Smooth muscle cell (in vitro differentiated cells): ENCODE data around the gene TNFSF4. TPM values are rescaled to one million over a fixed set of nuclear protein-coding genes. Genes with fewer than 3 reads are reported as not detected.

ENCODE experiments used
- DNase-seq: peaks from one replicate; lab custom pipeline; 2025; ENCODE audit not compliant: unreplicated experiment; lab: John Stamatoyannopoulos, UW
- H2AFZ ChIP-seq: fragments of 200-600 bp; sonication (generic); 2 replicates; pipeline ENCODE4 v1.6.0; 2016; ENCODE audit warnings: antibody characterized with exemption, low read depth, mild to moderate bottlenecking
- H3F3A ChIP-seq: fragments of 200-600 bp; sonication (generic); 2 replicates; pipeline ENCODE4 v1.6.0; 2017; ENCODE audit warnings: antibody characterized with exemption, low read depth
- H3K27ac ChIP-seq: fragments of 200-600 bp; sonication (generic); 2 replicates; pipeline ENCODE4 v1.5.1; 2016; ENCODE audit warnings: low read depth, mild to moderate bottlenecking
- H3K27me3 ChIP-seq: fragments of 200-600 bp; sonication (generic); 2 replicates; pipeline ENCODE4 v1.6.1; 2016; ENCODE audit warnings: low read depth, mild to moderate bottlenecking
- H3K36me3 ChIP-seq: fragments of 200-600 bp; sonication (generic); 2 replicates; pipeline ENCODE4 v1.5.1; 2016; ENCODE audit warnings: low read depth
- H3K4me1 ChIP-seq: fragments of 200-600 bp; sonication (generic); 2 replicates; pipeline ENCODE4 v1.5.1; 2016; ENCODE audit warnings: low read depth
- H3K4me2 ChIP-seq: fragments of 200-600 bp; sonication (generic); 2 replicates; pipeline ENCODE4 v1.6.0; 2016; ENCODE audit warnings: mild to moderate bottlenecking
- H3K4me3 ChIP-seq: fragments of 200-600 bp; sonication (generic); 2 replicates; pipeline ENCODE4 v1.5.1; 2016; ENCODE audit warnings: mild to moderate bottlenecking
- H3K79me2 ChIP-seq: fragments of 200-600 bp; sonication (generic); 2 replicates; pipeline ENCODE4 v1.6.0; 2016; ENCODE audit warnings: low read depth, mild to moderate bottlenecking
- H3K9ac ChIP-seq: fragments of 200-600 bp; sonication (generic); 2 replicates; pipeline ENCODE4 v1.6.0; 2016; ENCODE audit warnings: low read depth
- H3K9me3 ChIP-seq: fragments of 200-600 bp; sonication (generic); replicated peaks from 2 replicates; pipeline ENCODE4 v1.5.1; 2016; ENCODE audit warnings: low read depth
- H4K20me1 ChIP-seq: fragments of 200-600 bp; sonication (generic); 2 replicates; pipeline ENCODE4 v1.6.0; 2016; ENCODE audit warnings: low read depth
- WGBS: methylation state at CpG from one replicate; pipeline ENCODE4 v1.1.7; 2016; ENCODE audit warnings: low lambda C conversion rate; 5-methylcytosine and 5-hydroxymethylcytosine counted together
- polyA plus RNA-seq: library from polyadenylated mRNA; unstranded; fragments of >200 nt; fragmentation: Nextera tagmentation; extraction: Ambion mirVana; gene quantifications from 2 replicates; pipeline ENCODE4 v1.2.1, GENCODE V29; 2016
- total RNA-seq: library from RNA; depleted of rRNA; stranded (reverse); fragments of >200 nt; gene quantifications from 2 replicates; pipeline ENCODE4 v1.2.3, GENCODE V29; 2014
- TF ChIP-seq, protein P1 (sequence below): fragments of 200-600 bp; sonication (generic); IDR thresholded peaks from 2 replicates; pipeline ENCODE4 v1.5.1; 2017; ENCODE audit warnings: borderline replicate concordance, mild to moderate bottlenecking, antibody characterized with exemption; ENCODE audit not compliant: insufficient read depth, poor library complexity, severe bottlenecking

TNFSF4 gene
- total and polyA plus RNA-seq, 2 experiments from 2014 or later = 1.0 to 4.5 TPM

GRCh38 chr1:173153503-173153902 is 53.6 kb downstream of the TNFSF4 start:
- no peak overlapping the region for H3K4me3 ChIP-seq
- H3F3A ChIP-seq = no peaks in the 10 kb centered on the region
- H3K4me2 ChIP-seq = no peak overlapping the region
- H3K27me3 ChIP-seq = no peaks in the 10 kb centered on the region
- H3K79me2 ChIP-seq = no peaks in the 10 kb centered on the region
- H3K27ac ChIP-seq = no peak overlapping the region
- no peaks in the 10 kb centered on the region for H3K4me1 ChIP-seq
- TF ChIP-seq, protein P1, sequence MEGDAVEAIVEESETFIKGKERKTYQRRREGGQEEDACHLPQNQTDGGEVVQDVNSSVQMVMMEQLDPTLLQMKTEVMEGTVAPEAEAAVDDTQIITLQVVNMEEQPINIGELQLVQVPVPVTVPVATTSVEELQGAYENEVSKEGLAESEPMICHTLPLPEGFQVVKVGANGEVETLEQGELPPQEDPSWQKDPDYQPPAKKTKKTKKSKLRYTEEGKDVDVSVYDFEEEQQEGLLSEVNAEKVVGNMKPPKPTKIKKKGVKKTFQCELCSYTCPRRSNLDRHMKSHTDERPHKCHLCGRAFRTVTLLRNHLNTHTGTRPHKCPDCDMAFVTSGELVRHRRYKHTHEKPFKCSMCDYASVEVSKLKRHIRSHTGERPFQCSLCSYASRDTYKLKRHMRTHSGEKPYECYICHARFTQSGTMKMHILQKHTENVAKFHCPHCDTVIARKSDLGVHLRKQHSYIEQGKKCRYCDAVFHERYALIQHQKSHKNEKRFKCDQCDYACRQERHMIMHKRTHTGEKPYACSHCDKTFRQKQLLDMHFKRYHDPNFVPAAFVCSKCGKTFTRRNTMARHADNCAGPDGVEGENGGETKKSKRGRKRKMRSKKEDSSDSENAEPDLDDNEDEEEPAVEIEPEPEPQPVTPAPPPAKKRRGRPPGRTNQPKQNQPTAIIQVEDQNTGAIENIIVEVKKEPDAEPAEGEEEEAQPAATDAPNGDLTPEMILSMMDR = no peak
- 92% methylated on average over 4 of the region's 4 CpGs for WGBS
- no peak overlapping the region for H2AFZ ChIP-seq
- no peaks in the 10 kb centered on the region for H3K9me3 ChIP-seq
- no peak overlapping the region for H3K9ac ChIP-seq
- no peak for DNase-seq
- H3K36me3 ChIP-seq = no peaks in the 10 kb centered on the region
- H4K20me1 ChIP-seq = no peaks in the 10 kb centered on the region

DNA sequence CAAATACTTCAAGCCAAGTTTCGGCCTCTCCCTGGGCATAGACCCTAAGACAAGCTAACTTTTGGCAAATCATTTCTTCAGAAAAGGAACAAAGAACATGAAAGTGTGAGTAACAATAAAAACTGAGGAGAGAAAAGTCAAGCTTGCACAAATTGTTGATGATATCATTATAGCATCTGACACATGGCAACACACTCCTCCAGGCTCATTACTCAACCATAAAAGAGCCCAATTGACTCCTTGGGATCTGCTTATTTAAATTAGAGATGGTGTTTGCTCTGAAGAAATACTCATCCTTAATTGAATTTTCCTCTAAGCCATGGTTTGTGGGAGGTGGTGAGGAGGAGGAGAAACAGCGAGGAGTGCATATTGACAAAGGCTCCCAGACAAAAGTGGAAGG is 54.5 kb downstream of the TNFSF4 start:
- WGBS = 95% methylated on average over 2 of the region's 2 CpGs
- H3K9me3 ChIP-seq = no peaks in the 10 kb centered on the region
- no peak overlapping the region for H3K4me2 ChIP-seq
- no peaks in the 10 kb centered on the region for H3K79me2 ChIP-seq
- H3K27me3 ChIP-seq = no peaks in the 10 kb centered on the region
- no peak overlapping the region for H3K27ac ChIP-seq
- H4K20me1 ChIP-seq = no peaks in the 10 kb centered on the region
- no peak overlapping the region for H2AFZ ChIP-seq
- H3K4me3 ChIP-seq = no peak overlapping the region
- no peaks in the 10 kb centered on the region for H3F3A ChIP-seq
- H3K4me1 ChIP-seq = no peaks in the 10 kb centered on the region
- H3K9ac ChIP-seq = no peak overlapping the region
- TF ChIP-seq, protein P1 = no peak
- no peaks in the 10 kb centered on the region for H3K36me3 ChIP-seq
- no peak for DNase-seq

GRCh38 chr1:173150795-173151194 is 56.3 kb downstream of the TNFSF4 start:
- no peaks in the 10 kb centered on the region for H3F3A ChIP-seq
- no peak overlapping the region for H3K4me2 ChIP-seq
- no peaks in the 10 kb centered on the region for H4K20me1 ChIP-seq
- no peaks in the 10 kb centered on the region for H3K27me3 ChIP-seq
- no peak overlapping the region for H3K4me3 ChIP-seq
- H3K4me1 ChIP-seq = no peaks in the 10 kb centered on the region
- 50% methylated on average over 2 of the region's 2 CpGs for WGBS
- no peaks in the 10 kb centered on the region for H3K9me3 ChIP-seq
- no peaks in the 10 kb centered on the region for H3K79me2 ChIP-seq
- H3K27ac ChIP-seq = no peak overlapping the region
- no peaks in the 10 kb centered on the region for H3K36me3 ChIP-seq
- no peak overlapping the region for H3K9ac ChIP-seq
- no peak for DNase-seq
- no peak overlapping the region for H2AFZ ChIP-seq
- TF ChIP-seq, protein P1 = no peak

- Histone ChIP-seq H3K9ac (no peak overlapping the region), H3K27me3 (no peaks in the 10 kb centered on the region), H3K4me2 (no peak overlapping the region), H3K36me3 (no peaks in the 10 kb centered on the region), H3F3A (no peaks in the 10 kb centered on the region), H3K4me3 (no peak overlapping the region), H3K4me1 (no peaks in the 10 kb centered on the region), H3K79me2 (no peaks in the 10 kb centered on the region), H2AFZ (no peak overlapping the region), H3K27ac (no peak overlapping the region), H3K9me3 (no peaks in the 10 kb centered on the region), H4K20me1 (no peaks in the 10 kb centered on the region)
- DNase-seq = no peak
- 58% methylated on average over 2 of the region's 2 CpGs for WGBS
- TF ChIP-seq, protein P1 = no peak
Measured at GRCh38 chr1:173149887-173150286, 57.2 kb downstream of the TNFSF4 start.
